GM13977 (cell line): Measurements from ENCODE around the gene PRPS2.
A peak's percentile ranks its signal among the peaks of the same experiment; 100 is the strongest.

ENCODE experiments used
- DNase-seq: peaks from one replicate; pipeline ENCODE4 v3.0.0; 2012; ENCODE audit warnings: low spot score
- in situ Hi-C: fragments of 300-500 bp; cut with MboI; formaldehyde crosslinking; loops from one replicate; pipeline ENCODE4 v1.12.0; 2022; ENCODE audit warnings: low sequenced_read_pairs, low pct_unique_long_range_greater_than_20kb, mixed read lengths, inconsistent platforms; ENCODE audit not compliant: unreplicated experiment
- TF ChIP-seq, protein P1 (sequence below): IDR thresholded peaks from 2 replicates; pipeline ENCODE4 v1.5.1; 2012; ENCODE audit warnings: mild to moderate bottlenecking, control low read depth; ENCODE audit not compliant: insufficient read depth; ENCODE audit errors: extremely low read depth, missing control alignments

PRPS2 gene

DNA sequence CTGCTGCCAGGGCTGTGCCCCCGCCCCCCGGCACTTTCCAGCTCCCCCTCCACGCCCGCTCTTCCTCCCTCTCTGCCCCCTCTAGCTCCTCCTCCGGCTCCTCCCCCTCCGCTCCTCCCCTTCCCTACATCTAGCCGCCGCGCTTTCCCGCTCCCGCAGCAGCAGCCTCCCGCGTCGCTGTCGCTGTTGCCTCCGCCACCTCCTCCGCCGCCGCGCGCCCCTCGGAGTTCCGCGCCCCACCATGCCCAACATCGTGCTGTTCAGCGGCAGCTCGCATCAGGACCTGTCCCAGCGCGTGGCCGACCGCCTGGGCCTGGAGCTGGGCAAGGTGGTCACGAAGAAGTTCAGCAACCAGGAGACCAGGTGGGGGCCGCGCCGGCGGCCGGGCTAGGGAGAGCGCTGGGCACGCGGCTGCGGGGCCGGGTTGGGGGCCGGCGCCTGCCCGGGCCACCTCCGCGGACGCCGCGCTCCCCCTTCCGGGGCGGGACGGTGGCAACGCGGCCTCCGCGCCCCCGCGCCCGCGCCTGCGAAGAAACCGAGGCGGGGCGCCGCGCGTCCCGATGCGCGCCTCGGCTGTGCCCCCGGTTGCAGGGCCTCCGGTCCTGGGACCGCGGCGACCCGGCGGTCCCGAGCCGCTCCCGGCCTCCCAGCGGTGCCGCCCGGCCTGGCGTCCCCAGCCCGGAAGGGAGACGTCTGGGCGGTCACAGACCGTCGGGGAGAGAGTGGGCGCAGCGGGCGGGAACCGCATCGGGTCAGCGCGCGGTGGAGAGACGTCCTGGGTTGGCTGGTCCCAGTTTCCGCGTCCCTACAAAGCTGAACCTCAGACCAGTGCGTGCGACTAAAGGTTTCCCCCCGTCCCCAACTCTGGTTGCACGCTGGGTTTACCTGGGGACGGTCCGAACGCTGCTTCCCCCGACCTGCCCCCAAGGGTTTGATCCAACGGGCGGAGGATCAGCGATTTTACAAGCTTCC is at the start of gene PRPS2:
Gene PRPS2 (plus strand): TSS at position 156 of the 972 bp plus-strand sequence. CDS start 86 bp downstream, at position 242.
- DNase-seq = peak; percentile 85
- TF ChIP-seq, protein P1, sequence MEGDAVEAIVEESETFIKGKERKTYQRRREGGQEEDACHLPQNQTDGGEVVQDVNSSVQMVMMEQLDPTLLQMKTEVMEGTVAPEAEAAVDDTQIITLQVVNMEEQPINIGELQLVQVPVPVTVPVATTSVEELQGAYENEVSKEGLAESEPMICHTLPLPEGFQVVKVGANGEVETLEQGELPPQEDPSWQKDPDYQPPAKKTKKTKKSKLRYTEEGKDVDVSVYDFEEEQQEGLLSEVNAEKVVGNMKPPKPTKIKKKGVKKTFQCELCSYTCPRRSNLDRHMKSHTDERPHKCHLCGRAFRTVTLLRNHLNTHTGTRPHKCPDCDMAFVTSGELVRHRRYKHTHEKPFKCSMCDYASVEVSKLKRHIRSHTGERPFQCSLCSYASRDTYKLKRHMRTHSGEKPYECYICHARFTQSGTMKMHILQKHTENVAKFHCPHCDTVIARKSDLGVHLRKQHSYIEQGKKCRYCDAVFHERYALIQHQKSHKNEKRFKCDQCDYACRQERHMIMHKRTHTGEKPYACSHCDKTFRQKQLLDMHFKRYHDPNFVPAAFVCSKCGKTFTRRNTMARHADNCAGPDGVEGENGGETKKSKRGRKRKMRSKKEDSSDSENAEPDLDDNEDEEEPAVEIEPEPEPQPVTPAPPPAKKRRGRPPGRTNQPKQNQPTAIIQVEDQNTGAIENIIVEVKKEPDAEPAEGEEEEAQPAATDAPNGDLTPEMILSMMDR = no peak
- in situ Hi-C loops = no loop called here

DNA sequence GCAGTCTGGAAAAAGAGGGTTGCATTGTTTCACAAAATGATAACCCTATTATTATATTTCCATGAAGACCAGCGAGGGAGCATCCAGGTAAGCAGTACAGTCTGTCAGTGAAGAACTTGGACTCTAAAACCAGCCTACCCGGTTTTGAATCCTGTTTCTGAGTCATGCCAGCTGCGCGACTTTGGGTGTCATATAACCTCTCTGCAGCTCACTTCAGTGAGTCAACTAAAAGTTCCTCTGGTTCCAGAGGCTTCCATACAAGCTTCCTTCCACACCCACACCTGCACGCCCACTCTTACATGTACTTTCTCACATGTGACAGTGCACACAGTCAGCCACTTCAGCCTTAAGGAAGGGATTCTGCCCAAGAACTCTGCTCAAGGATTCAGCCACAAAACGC is 49.8 kb upstream of the PRPS2 start:
- TF ChIP-seq, protein P1 = no peak
- in situ Hi-C loops = no loop called here
- no peak for DNase-seq

GRCh38 chrX:12747433-12747832 is 43.8 kb upstream of the PRPS2 start:
- TF ChIP-seq, protein P1 = no peak
- no peak for DNase-seq
- in situ Hi-C loops = no loop called here

DNA sequence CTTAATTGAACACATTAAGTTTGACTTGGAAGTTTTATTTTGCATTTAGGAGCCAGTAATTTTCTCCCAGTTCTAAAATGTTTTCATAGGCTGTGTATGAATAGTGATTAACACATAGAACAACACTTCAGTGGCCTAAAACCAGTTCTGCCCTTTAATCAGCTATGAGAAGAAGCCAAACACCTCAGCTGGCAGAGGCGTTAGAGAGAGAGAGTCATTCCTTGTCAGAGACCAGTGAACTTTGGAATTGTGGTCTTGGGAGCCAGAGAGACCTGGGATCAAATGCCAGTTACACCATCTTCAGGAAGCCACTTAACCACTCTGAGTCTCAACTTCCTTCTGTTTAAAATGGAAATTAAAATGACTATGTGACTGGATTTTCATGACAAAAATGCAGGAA is 39.3 kb upstream of the PRPS2 start:
- no peak for DNase-seq
- in situ Hi-C loops = no loop called here
- TF ChIP-seq, protein P1 = no peak

- TF ChIP-seq, protein P1 = no peak
- no peak for DNase-seq
- in situ Hi-C loops = no loop called here
Measured at GRCh38 chrX:12753366-12753765, 37.8 kb upstream of the PRPS2 start.

- DNase-seq = no peak
- in situ Hi-C loops = no loop called here
- TF ChIP-seq, protein P1 = no peak
Measured at GRCh38 chrX:12758291-12758690, 32.9 kb upstream of the PRPS2 start.
